Lung (tissue), 12 donors: Measurements from ENCODE around the gene LIPF. TPM values are rescaled to one million over a fixed set of nuclear protein-coding genes. Genes with fewer than 3 reads are reported as not detected.
A peak's percentile ranks its signal among the peaks of the same experiment; 100 is the strongest.

Experiments
- ATAC-seq: fragments of 200-7000 bp; cut with Tn5 transposase; one replicate; pipeline ENCODE4 v1.9.1; 2020; ENCODE audit warnings: moderate number of reproducible peaks; ENCODE audit not compliant: insufficient read depth, low FRiP score
- DNase-seq, 3 donors: peaks; one replicate each; pipeline ENCODE4 v3.0.0-alpha.2; 2013 to 2017
- H3K27ac ChIP-seq, 2 donors: one replicate each; pipeline ENCODE4 v1.5.1; 2013; ENCODE audit warnings: mild to moderate bottlenecking in 2 of 2, moderate library complexity in 2 of 2, control low read depth in 1 of 2, inconsistent platforms in 1 of 2, low read depth in 1 of 2, low read length in 1 of 2
- H3K27me3 ChIP-seq, 3 donors: one replicate each; pipeline ENCODE4 v1.5.1; 2013; ENCODE audit warnings: low read length in 2 of 3; ENCODE audit not compliant: control insufficient read depth in 3 of 3, insufficient read depth in 3 of 3
- H3K36me3 ChIP-seq, 4 donors: one replicate each; pipeline ENCODE4 v1.5.1; 2013; ENCODE audit warnings: low read length in 4 of 4, mild to moderate bottlenecking in 1 of 4, moderate library complexity in 1 of 4; ENCODE audit not compliant: control insufficient read depth in 4 of 4, insufficient read depth in 4 of 4
- H3K4me1 ChIP-seq, 5 donors: one replicate each; pipeline ENCODE4 v1.5.1; 2013; ENCODE audit warnings: low read length in 5 of 5, mild to moderate bottlenecking in 2 of 5, moderate library complexity in 1 of 5; ENCODE audit not compliant: control insufficient read depth in 5 of 5, insufficient read depth in 5 of 5
- H3K4me3 ChIP-seq: one replicate; pipeline ENCODE4 v1.5.1; 2013; ENCODE audit warnings: mild to moderate bottlenecking, control low read depth, moderate library complexity
- H3K9ac ChIP-seq, 2 donors: one replicate each; pipeline ENCODE4 v1.5.1; 2013; ENCODE audit warnings: low read length in 2 of 2, control low read depth in 1 of 2; ENCODE audit not compliant: insufficient read depth in 1 of 2
- H3K9me3 ChIP-seq, 4 donors: one replicate each; pipeline ENCODE4 v1.5.1; 2013; ENCODE audit warnings: low read length in 3 of 4, mild to moderate bottlenecking in 1 of 4, moderate library complexity in 1 of 4; ENCODE audit not compliant: control insufficient read depth in 4 of 4, insufficient read depth in 3 of 4
- CTCF ChIP-seq: IDR thresholded peaks from 2 replicates; pipeline ENCODE4 v1.5.1; 2012; ENCODE audit warnings: mild to moderate bottlenecking; ENCODE audit errors: control extremely low read depth, extremely low read depth
- WGBS, 2 donors: extraction: QIAGEN DNeasy Blood & Tissue Kit; methylation state at CpG; one replicate each; pipeline ENCODE4 v1.1.7; 2013; 5-methylcytosine and 5-hydroxymethylcytosine counted together
- polyA plus RNA-seq, 2 donors: library from polyadenylated mRNA; stranded (reverse); fragments of 200-250 nt; gene quantifications; one replicate each; pipeline ENCODE4 v1.2.1, GENCODE V29; 2013
- total RNA-seq, 2 donors: library from RNA; depleted of rRNA in 1 of 2; stranded (reverse); fragments of >200 nt in 1 of 2; gene quantifications; one replicate each; pipeline ENCODE4 v1.2.1, GENCODE V29; 2014 to 2021
- donor health status: control.
- donor health status: control.
- donor health status: Bipolar disorder and iron deficiency.
- donor health status: healthy.
- donor health status: DM: yes; HTN: yes; CAD: no.

The LIPF gene
- total and polyA plus RNA-seq, 4 donors: 0.22 TPM; not detected in 3

- TF ChIP-seq CTCF: no peak
- H3K27ac ChIP-seq: no peak overlapping the region
- H3K4me1 ChIP-seq: no peaks in the 10 kb centered on the region
- H3K9me3 ChIP-seq: peaks cover 0 to 11% (median 5%) of the 10 kb centered on the region in 4 donors
- no peaks in the 10 kb centered on the region for H3K27me3 ChIP-seq
- H3K36me3 ChIP-seq: no peaks in the 10 kb centered on the region
- H3K9ac ChIP-seq: no peak overlapping the region
- ATAC-seq: no peak
- WGBS, 2 donors: 38 to 66% methylated on average over 2 of the region's 2 CpGs
- H3K4me3 ChIP-seq: no peak overlapping the region
- DNase-seq: peak in 2 of 3 donors; percentile 19 to 44
Measured at GRCh38 chr10:88640186-88640585, 24.1 kb upstream of the LIPF start.

- ATAC-seq (no peak), DNase-seq (no peak)
- Histone ChIP-seq H3K4me1 (no peaks in the 10 kb centered on the region), H3K4me3 (no peak overlapping the region), H3K27me3 (no peaks in the 10 kb centered on the region), H3K9ac (no peak overlapping the region), H3K27ac (no peak overlapping the region), H3K36me3 (no peaks in the 10 kb centered on the region), H3K9me3 (peaks cover 0 to 9% (median 2%) of the 10 kb centered on the region in 4 donors)
- 80 to 89% methylated on average over 6 of the region's 6 CpGs for WGBS, 2 donors
- TF ChIP-seq CTCF: no peak
Measured at GRCh38 chr10:88642209-88642608, 22.0 kb upstream of the LIPF start.

GRCh38 chr10:88642963-88643362 is 21.3 kb upstream of the LIPF start:
- H3K4me1 ChIP-seq: no peaks in the 10 kb centered on the region
- TF ChIP-seq CTCF: no peak
- H3K4me3 ChIP-seq: no peak overlapping the region
- DNase-seq (no peak), ATAC-seq (no peak)
- no peaks in the 10 kb centered on the region for H3K36me3 ChIP-seq
- H3K27me3 ChIP-seq: no peaks in the 10 kb centered on the region
- peaks cover 0 to 9% (median 2%) of the 10 kb centered on the region in 4 donors for H3K9me3 ChIP-seq
- no peak overlapping the region for H3K9ac ChIP-seq
- no peak overlapping the region for H3K27ac ChIP-seq

- no peak overlapping the region for H3K27ac ChIP-seq
- WGBS, 2 donors: 50 to 53% methylated on average over 2 of the region's 2 CpGs
- no peak for ATAC-seq
Measured at GRCh38 chr10:88647061-88647615, 17.1 kb upstream of the LIPF start.

More at GRCh38 chr10:88647061-88647615, 17.1 kb upstream of the LIPF start:
- Histone ChIP-seq H3K4me1 (no peaks in the 10 kb centered on the region), H3K9ac (no peak overlapping the region), H3K9me3 (no peaks in the 10 kb centered on the region), H3K36me3 (no peaks in the 10 kb centered on the region), H3K27me3 (no peaks in the 10 kb centered on the region), H3K4me3 (no peak overlapping the region)
- DNase-seq: no peak
- TF ChIP-seq CTCF: no peak
